SK-N-SH (cell line): ENCODE data around the gene FAM117B. TPM values are rescaled to one million over a fixed set of nuclear protein-coding genes. Genes with fewer than 3 reads are reported as not detected.

Experiments used
- CTCF ChIA-PET: fragments of 300-600, 350-600 bp; formaldehyde crosslinking; extraction: SDS; loops from one replicate; lab custom pipeline; 2021; lab: Yijun Ruan, JAX
- POLR2A ChIA-PET: fragments of 350-600 bp; sonication (Branson Sonifier 250); formaldehyde crosslinking; extraction: SDS; loops from one replicate; lab custom pipeline; 2020; ENCODE audit warnings: antibody characterized with exemption, inconsistent platforms; lab: Yijun Ruan, JAX
- DNase-seq: peaks from one replicate; pipeline ENCODE4 v3.0.0; 2012
- H2AFZ ChIP-seq: fragments of 200-600 bp; sonication (generic); 2 replicates; pipeline ENCODE4 v1.8.1; 2016; ENCODE audit warnings: antibody characterized with exemption, mild to moderate bottlenecking, low read depth
- H3F3A ChIP-seq: fragments of 200-600 bp; sonication (generic); replicated peaks from 2 replicates; pipeline ENCODE3; 2016; ENCODE audit warnings: antibody characterized with exemption, mild to moderate bottlenecking; ENCODE audit not compliant: insufficient read depth
- H3K27ac ChIP-seq, 2 experiments: fragments of 200-500 bp in 1 of 2; fragments of 200-600 bp in 1 of 2; sonication (Bioruptor generic) in 1 of 2; sonication (generic), shearing (Covaris generic) in 1 of 2; 2 replicates each; pipeline versions ENCODE4 v1.5.1 to v1.6.1; 2014 to 2016; ENCODE audit warnings: low read depth in 2 of 2, inconsistent platforms in 1 of 2, low read length in 1 of 2, mild to moderate bottlenecking in 1 of 2, mixed read lengths in 1 of 2
- H3K27me3 ChIP-seq: fragments of 200-600 bp; sonication (generic), shearing (Covaris generic); 2 replicates; pipeline ENCODE4 v1.6.1; 2016; ENCODE audit warnings: mixed run types; ENCODE audit not compliant: insufficient read depth
- H3K36me3 ChIP-seq, 2 experiments: fragments of 200-500 bp in 1 of 2; fragments of 200-600 bp in 1 of 2; sonication (Bioruptor generic) in 1 of 2; sonication (generic) in 1 of 2; replicated peaks in 1 of 2; 2 replicates each; pipeline versions ENCODE3 to v1.5.1; 2014 to 2016; ENCODE audit warnings: low read length in 1 of 2, mild to moderate bottlenecking in 1 of 2; ENCODE audit not compliant: insufficient read depth in 2 of 2, control insufficient read depth in 1 of 2
- H3K4me1 ChIP-seq, 2 experiments: fragments of 200-500 bp in 1 of 2; fragments of 200-600 bp in 1 of 2; sonication (Bioruptor generic) in 1 of 2; sonication (generic), shearing (Covaris generic) in 1 of 2; 2 replicates each; pipeline versions ENCODE4 v1.5.1 to v1.6.1; 2014 to 2016; ENCODE audit warnings: low read depth in 1 of 2, low read length in 1 of 2, mixed run types in 1 of 2; ENCODE audit not compliant: insufficient read depth in 2 of 2, control insufficient read depth in 1 of 2
- H3K4me2 ChIP-seq: fragments of 200-600 bp; sonication (generic), shearing (Covaris generic); 2 replicates; pipeline ENCODE4 v1.6.1; 2017; ENCODE audit warnings: mixed run types
- H3K4me3 ChIP-seq, 2 experiments: fragments of 200-500 bp in 1 of 2; fragments of 200-600 bp in 1 of 2; sonication (Bioruptor generic) in 1 of 2; sonication (generic), shearing (Covaris generic) in 1 of 2; 2 replicates each; pipeline versions ENCODE4 v1.5.1 to v1.8.1; 2014 to 2016; ENCODE audit warnings: low read depth in 2 of 2, inconsistent platforms in 1 of 2, low read length in 1 of 2, mild to moderate bottlenecking in 1 of 2, mixed read lengths in 1 of 2, moderate library complexity in 1 of 2
- H3K79me2 ChIP-seq: fragments of 200-600 bp; sonication (generic); 2 replicates; pipeline ENCODE4 v1.8.1; 2017; ENCODE audit warnings: mild to moderate bottlenecking; ENCODE audit not compliant: insufficient read depth
- H3K9ac ChIP-seq: fragments of 200-600 bp; sonication (generic); 2 replicates; pipeline ENCODE4 v1.6.1; 2017; ENCODE audit warnings: mixed run types
- H3K9me2 ChIP-seq: fragments of 200-600 bp; sonication (generic); 2 replicates; pipeline ENCODE4 v1.6.1; 2017; ENCODE audit warnings: mixed run types
- H3K9me3 ChIP-seq: fragments of 200-600 bp; sonication (generic); 2 replicates; pipeline ENCODE4 v1.6.1; 2017; ENCODE audit warnings: mixed run types, mild to moderate bottlenecking, moderate library complexity
- H4K20me1 ChIP-seq: fragments of 200-600 bp; sonication (generic); 2 replicates; pipeline ENCODE4 v1.6.1; 2017; ENCODE audit warnings: mild to moderate bottlenecking, mixed run types; ENCODE audit not compliant: insufficient read depth
- FOXJ3 ChIP-seq: sonication (generic); formaldehyde crosslinking; IDR thresholded peaks from 2 replicates; pipeline ENCODE4 v1.5.1; 2020; ENCODE audit warnings: mild to moderate bottlenecking, missing genetic modification reagents
- FOXM1 ChIP-seq: IDR thresholded peaks from 2 replicates; pipeline ENCODE4 v1.4.0; 2012; ENCODE audit warnings: low read depth, mild to moderate bottlenecking
- MXI1 ChIP-seq: IDR thresholded peaks from 2 replicates; pipeline ENCODE4 v1.6.1; 2012; ENCODE audit warnings: mild to moderate bottlenecking, low read depth, low read length, improper control_type of control experiment
- RAD21 ChIP-seq: IDR thresholded peaks from 2 replicates; pipeline ENCODE4 v1.6.1; 2012; ENCODE audit warnings: mild to moderate bottlenecking, low read length
- RFX5 ChIP-seq: IDR thresholded peaks from 2 replicates; pipeline ENCODE4 v1.6.1; 2012; ENCODE audit warnings: mild to moderate bottlenecking, improper control_type of control experiment, low read length
- SIN3A ChIP-seq: IDR thresholded peaks from 2 replicates; pipeline ENCODE4 v1.6.1; 2012; ENCODE audit warnings: low read depth, mild to moderate bottlenecking, low read length, moderate library complexity, borderline replicate concordance
- TCF12 ChIP-seq: IDR thresholded peaks from 2 replicates; pipeline ENCODE4 v1.4.0; 2012
- TEAD4 ChIP-seq: IDR thresholded peaks from 2 replicates; pipeline ENCODE4 v1.4.0; 2012; ENCODE audit warnings: mild to moderate bottlenecking, borderline replicate concordance; ENCODE audit not compliant: insufficient read depth
- WGBS: methylation state at CpG from one replicate; pipeline ENCODE4 v1.1.6; 2017; ENCODE audit warnings: low lambda C conversion rate; 5-methylcytosine and 5-hydroxymethylcytosine counted together
- polyA plus RNA-seq, 3 experiments: library from polyadenylated mRNA; depleted of rRNA; stranded (reverse); fragments of >200 nt; gene quantifications; 2 replicates each; pipeline ENCODE4 v1.2.3, GENCODE V29; 2012
- small RNA-seq, 7 experiments: library from RNA; depleted of rRNA; stranded (forward); fragments of <200 nt; gene quantifications; one replicate each; pipeline ENCODE3, GENCODE V24; 2012
- TF ChIP-seq, protein P1 (sequence below): fragments of 200-600 bp; sonication (generic); IDR thresholded peaks from 2 replicates; pipeline ENCODE4 v1.6.1; 2017; ENCODE audit warnings: antibody characterized with exemption, mild to moderate bottlenecking, moderate library complexity
- TF ChIP-seq, protein P2 (sequence below): fragments of 150-350 bp; IDR thresholded peaks from 2 replicates; pipeline ENCODE4 v1.6.1; 2016; ENCODE audit warnings: mild to moderate bottlenecking, low read depth, low read length

The FAM117B gene
- polyA plus RNA-seq, 1 of the 3 experiments (the other 2 are of a cell fraction): 0.90 TPM

DNA sequence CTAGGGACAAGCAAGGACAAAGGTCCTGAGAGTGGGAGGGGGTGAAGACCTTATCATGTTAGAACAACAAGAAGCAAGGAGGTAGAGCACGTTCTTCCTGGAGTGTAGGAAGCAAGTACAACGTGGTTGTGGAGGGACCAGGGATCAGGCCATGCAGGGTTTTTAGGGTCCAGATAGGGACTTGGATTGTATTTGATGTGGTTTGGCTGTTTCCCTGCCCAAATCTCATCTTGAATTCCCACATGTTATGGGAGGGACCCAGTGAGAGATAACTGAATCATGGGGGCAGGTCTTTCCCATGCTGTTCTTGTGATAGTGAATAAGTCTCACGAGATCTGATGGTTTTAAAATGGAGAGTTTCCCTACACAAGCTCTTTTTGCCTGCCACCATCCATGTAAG lies 183.6 kb downstream of the FAM117B start:
- peaks cover 0 to 13% of the 10 kb centered on the region in 2 experiments for H3K36me3 ChIP-seq
- no peak overlapping the region for H3K9ac ChIP-seq
- no peaks in the 10 kb centered on the region for H4K20me1 ChIP-seq
- H3K4me2 ChIP-seq: no peak overlapping the region
- no peaks in the 10 kb centered on the region for H3K9me3 ChIP-seq
- H3K79me2 ChIP-seq: no peaks in the 10 kb centered on the region
- TF ChIP-seq FOXJ3 (CRISPR knock-in tag) (no peak), SIN3A (no peak), TCF12 (no peak), RFX5 (no peak), RAD21 (no peak), FOXM1 (no peak), MXI1 (no peak), TEAD4 (no peak)
- TF ChIP-seq, protein P1, sequence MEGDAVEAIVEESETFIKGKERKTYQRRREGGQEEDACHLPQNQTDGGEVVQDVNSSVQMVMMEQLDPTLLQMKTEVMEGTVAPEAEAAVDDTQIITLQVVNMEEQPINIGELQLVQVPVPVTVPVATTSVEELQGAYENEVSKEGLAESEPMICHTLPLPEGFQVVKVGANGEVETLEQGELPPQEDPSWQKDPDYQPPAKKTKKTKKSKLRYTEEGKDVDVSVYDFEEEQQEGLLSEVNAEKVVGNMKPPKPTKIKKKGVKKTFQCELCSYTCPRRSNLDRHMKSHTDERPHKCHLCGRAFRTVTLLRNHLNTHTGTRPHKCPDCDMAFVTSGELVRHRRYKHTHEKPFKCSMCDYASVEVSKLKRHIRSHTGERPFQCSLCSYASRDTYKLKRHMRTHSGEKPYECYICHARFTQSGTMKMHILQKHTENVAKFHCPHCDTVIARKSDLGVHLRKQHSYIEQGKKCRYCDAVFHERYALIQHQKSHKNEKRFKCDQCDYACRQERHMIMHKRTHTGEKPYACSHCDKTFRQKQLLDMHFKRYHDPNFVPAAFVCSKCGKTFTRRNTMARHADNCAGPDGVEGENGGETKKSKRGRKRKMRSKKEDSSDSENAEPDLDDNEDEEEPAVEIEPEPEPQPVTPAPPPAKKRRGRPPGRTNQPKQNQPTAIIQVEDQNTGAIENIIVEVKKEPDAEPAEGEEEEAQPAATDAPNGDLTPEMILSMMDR: no peak
- TF ChIP-seq, protein P2, sequence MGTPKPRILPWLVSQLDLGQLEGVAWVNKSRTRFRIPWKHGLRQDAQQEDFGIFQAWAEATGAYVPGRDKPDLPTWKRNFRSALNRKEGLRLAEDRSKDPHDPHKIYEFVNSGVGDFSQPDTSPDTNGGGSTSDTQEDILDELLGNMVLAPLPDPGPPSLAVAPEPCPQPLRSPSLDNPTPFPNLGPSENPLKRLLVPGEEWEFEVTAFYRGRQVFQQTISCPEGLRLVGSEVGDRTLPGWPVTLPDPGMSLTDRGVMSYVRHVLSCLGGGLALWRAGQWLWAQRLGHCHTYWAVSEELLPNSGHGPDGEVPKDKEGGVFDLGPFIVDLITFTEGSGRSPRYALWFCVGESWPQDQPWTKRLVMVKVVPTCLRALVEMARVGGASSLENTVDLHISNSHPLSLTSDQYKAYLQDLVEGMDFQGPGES: no peak
- no peak overlapping the region for H3K4me3 ChIP-seq
- 87% methylated on average over 3 of the region's 3 CpGs for WGBS
- CTCF ChIA-PET: no interaction called here
- POLR2A ChIA-PET: interaction anchor here (1.4 kb wide), 1 partner anchor 183 kb away, joined by 3 read pairs; no protein-coding TSS in a partner anchor
- no peak for DNase-seq
- H3K27me3 ChIP-seq: no peaks in the 10 kb centered on the region
- H3K4me1 ChIP-seq: no peaks in the 10 kb centered on the region
- H3K9me2 ChIP-seq: no peaks in the 10 kb centered on the region
- H3F3A ChIP-seq: no peaks in the 10 kb centered on the region
- H3K27ac ChIP-seq: no peak overlapping the region
- H2AFZ ChIP-seq: no peak overlapping the region

Small RNA genes lying within 50 kb of the gene (small RNA-seq; reads per million reads assigned to genes)
- 0 reads per million in 7 experiments for gene MTND4LP17

Other genes with a start within 250 kb of the FAM117B start
- gene ICA1L, start 236.8 kb downstream of the FAM117B start, polyA plus RNA-seq (2012; rRNA removed): 3.7 and 5.9 TPM in 2 replicates